GM21515 (cell line): ENCODE measurements around the gene HEATR5B.
"Not testable (repeated sequence)": the region's sequence is repeated elsewhere in the genome, so short reads cannot be mapped to it uniquely, and the experiment has no call there.

Source experiments
- ATAC-seq: cut with Tn5 transposase; IDR thresholded peaks from one replicate; pipeline ENCODE4 v1.9.1; 2021; ENCODE audit not compliant: unreplicated experiment

Gene HEATR5B

GRCh38 chr2:36951027-36951518 is 133.1 kb downstream of the HEATR5B start:
- ATAC-seq: no peak

GRCh38 chr2:36949845-36950244 is 134.3 kb downstream of the HEATR5B start:
- no peak for ATAC-seq

- ATAC-seq: not testable (repeated sequence)
Measured at GRCh38 chr2:36945240-36945639, 138.9 kb downstream of the HEATR5B start.

- no peak for ATAC-seq
Measured at GRCh38 chr2:36941867-36942266, 142.3 kb downstream of the HEATR5B start.

- ATAC-seq: not testable (repeated sequence)
Measured at GRCh38 chr2:36936526-36936925, 147.6 kb downstream of the HEATR5B start.

GRCh38 chr2:36931688-36932087 is 152.5 kb downstream of the HEATR5B start:
- ATAC-seq: not testable (repeated sequence)
